Esophagus squamous epithelium (tissue), 5 donors: Measurements from ENCODE around the gene MUC20. TPM values are rescaled to one million over a fixed set of nuclear protein-coding genes. Genes with fewer than 3 reads are reported as not detected.
"Not testable (repeated sequence)": the region's sequence is repeated elsewhere in the genome, so short reads cannot be mapped to it uniquely, and the experiment has no call there.

ENCODE experiments used
- DNase-seq: peaks from one replicate; lab custom pipeline; 2025; lab: John Stamatoyannopoulos, UW
- H3K27ac ChIP-seq, 4 donors: fragments of 200-600 bp; sonication (generic); one replicate each; pipeline ENCODE4 v1.5.1; 2016 to 2019; ENCODE audit warnings: mild to moderate bottlenecking in 1 of 4
- H3K27me3 ChIP-seq, 4 donors: fragments of 200-600 bp; sonication (generic); 1 replicate in 3 of 4; 2 replicates in 1 of 4; pipeline versions ENCODE4 v1.5.1 to v1.6.0; 2017 to 2021; ENCODE audit warnings: antibody characterized with exemption in 1 of 4
- H3K36me3 ChIP-seq, 3 donors: fragments of 200-600 bp; sonication (generic); one replicate each; pipeline ENCODE4 v1.5.1; 2016 to 2019
- H3K4me1 ChIP-seq, 3 donors: fragments of 200-600 bp; sonication (generic); one replicate each; pipeline ENCODE4 v1.5.1; 2017 to 2019
- H3K4me3 ChIP-seq, 4 donors: fragments of 200-600 bp; sonication (generic); 1 replicate in 3 of 4; 2 replicates in 1 of 4; pipeline ENCODE4 v1.5.1; 2016 to 2019; ENCODE audit warnings: mild to moderate bottlenecking in 2 of 4, moderate library complexity in 1 of 4
- H3K9me3 ChIP-seq, 3 donors: fragments of 200-600 bp; sonication (generic); one replicate each; pipeline ENCODE4 v1.5.1; 2016 to 2019
- POLR2A ChIP-seq, 4 donors: fragments of 450-650 bp; IDR thresholded peaks; one replicate each; pipeline ENCODE4 v1.6.1; 2017; ENCODE audit warnings: antibody characterized with exemption in 4 of 4, mild to moderate bottlenecking in 4 of 4, moderate library complexity in 3 of 4
- WGBS, 2 donors: methylation state at CpG; one replicate each; pipeline ENCODE4 v1.1.5; 2018; 5-methylcytosine and 5-hydroxymethylcytosine counted together
- intact Hi-C: fragments of 100-400 bp; cut with DNase I; formaldehyde crosslinking; loops from one replicate; pipeline ENCODE4 v1.15.0; 2022
- total RNA-seq, 4 donors: library from RNA; depleted of rRNA; stranded (reverse); fragments of >200 nt; gene quantifications; one replicate each; pipeline ENCODE4 v1.1.0, GENCODE V29; 2016
- TF ChIP-seq, protein P1 (sequence below), 6 experiments: fragments of 450-650 bp in 4 of 6; fragments of 200-600 bp in 2 of 6; sonication (generic) in 2 of 6; IDR thresholded peaks; one replicate each; pipeline ENCODE4 v1.5.1; 2016 to 2019; ENCODE audit warnings: antibody characterized with exemption in 6 of 6, mild to moderate bottlenecking in 4 of 6, moderate library complexity in 4 of 6
- donor health status: DM: yes; HTN: yes; CAD: no.

Gene MUC20
- total RNA-seq, 4 donors from 2014 or later, result 14.1 to 64.1 (median 25.7) TPM

DNA sequence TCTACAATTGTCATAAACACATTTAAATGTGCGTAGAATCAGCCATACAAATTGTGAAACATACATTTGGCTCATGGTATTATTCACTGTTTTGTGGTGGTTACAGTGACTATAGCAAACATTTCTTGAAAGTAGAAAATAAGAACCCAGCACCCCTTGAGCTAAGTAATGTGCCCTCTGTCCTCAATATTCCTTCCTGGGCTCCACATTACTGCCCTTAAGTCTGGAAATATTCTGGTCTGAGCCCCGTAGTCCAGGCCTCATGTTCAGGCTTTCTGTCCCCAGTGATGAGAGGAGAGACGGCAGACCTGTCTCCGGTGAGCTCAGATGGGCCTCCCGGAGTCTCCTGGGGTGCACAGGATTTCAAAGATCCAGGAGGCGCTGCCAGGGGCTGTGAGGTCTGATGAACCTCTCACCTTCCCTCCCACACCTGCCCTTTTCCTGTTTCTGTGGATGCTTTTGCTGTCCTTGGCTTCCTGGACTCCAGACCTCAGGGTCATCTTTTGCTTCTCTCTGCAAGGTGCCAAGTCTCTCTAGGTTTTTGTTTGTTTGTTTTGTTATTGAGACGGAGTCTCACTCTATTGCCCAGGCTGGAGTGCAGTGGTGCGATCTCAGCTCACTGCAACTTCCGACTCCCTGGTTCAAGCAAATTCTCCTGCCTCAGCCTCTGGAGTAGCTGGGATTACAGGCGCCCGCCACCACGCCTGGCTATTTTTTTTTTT lies 8.8 kb upstream of the MUC20 start:
- intact Hi-C loops, result no loop called here
- Histone ChIP-seq H3K4me3 (no peak overlapping the region), H3K36me3 (peaks cover 0 to 50% (median 8%) of the 10 kb centered on the region in 3 donors), H3K27me3 (no peaks in the 10 kb centered on the region), H3K4me1 (peaks cover 5 to 17% (median 14%) of the 10 kb centered on the region in 3 donors), H3K9me3 (no peaks in the 10 kb centered on the region), H3K27ac (no peak overlapping the region)
- TF ChIP-seq POLR2A (IDR thresholded peaks at IDR 0.05), result no peak
- TF ChIP-seq, protein P1, sequence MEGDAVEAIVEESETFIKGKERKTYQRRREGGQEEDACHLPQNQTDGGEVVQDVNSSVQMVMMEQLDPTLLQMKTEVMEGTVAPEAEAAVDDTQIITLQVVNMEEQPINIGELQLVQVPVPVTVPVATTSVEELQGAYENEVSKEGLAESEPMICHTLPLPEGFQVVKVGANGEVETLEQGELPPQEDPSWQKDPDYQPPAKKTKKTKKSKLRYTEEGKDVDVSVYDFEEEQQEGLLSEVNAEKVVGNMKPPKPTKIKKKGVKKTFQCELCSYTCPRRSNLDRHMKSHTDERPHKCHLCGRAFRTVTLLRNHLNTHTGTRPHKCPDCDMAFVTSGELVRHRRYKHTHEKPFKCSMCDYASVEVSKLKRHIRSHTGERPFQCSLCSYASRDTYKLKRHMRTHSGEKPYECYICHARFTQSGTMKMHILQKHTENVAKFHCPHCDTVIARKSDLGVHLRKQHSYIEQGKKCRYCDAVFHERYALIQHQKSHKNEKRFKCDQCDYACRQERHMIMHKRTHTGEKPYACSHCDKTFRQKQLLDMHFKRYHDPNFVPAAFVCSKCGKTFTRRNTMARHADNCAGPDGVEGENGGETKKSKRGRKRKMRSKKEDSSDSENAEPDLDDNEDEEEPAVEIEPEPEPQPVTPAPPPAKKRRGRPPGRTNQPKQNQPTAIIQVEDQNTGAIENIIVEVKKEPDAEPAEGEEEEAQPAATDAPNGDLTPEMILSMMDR (IDR thresholded peaks at IDR 0.05), result no peak
- DNase-seq, result no peak
- 82 to 90% methylated on average over 12 of the region's 12 CpGs for WGBS, 2 donors

DNA sequence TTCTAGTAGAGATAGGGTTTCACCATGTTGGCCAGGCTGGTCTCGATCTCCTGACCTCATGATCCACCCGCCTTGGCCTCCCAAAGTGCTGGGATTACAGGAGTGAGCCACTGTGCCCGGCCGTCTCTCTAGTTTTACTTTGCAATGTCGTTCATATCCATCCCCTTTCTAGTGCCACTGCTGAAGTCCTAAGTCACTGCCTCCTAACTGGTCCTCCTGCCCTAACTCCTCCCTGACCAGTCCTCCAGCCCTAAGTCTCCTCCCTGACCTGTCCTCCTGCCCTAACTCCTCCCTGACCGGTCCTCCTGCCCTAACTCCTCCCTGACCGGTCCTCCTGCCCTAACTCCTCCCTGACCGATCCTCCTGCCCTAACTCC lies 8.3 kb upstream of the MUC20 start:
- 76 to 84% methylated on average over 7 to 8 of the region's 8 CpGs for WGBS, 2 donors
- H3K4me3 ChIP-seq, intact Hi-C loops, H3K27ac ChIP-seq, H3K9me3 ChIP-seq, H3K27me3 ChIP-seq, DNase-seq: not testable (repeated sequence)
- Histone ChIP-seq H3K4me1 (peaks cover 5 to 22% (median 14%) of the 10 kb centered on the region in 3 donors), H3K36me3 (peaks cover 0 to 50% (median 8%) of the 10 kb centered on the region in 3 donors)

GRCh38 chr3:195713150-195713549 lies 7.6 kb upstream of the MUC20 start:
- H3K9me3 ChIP-seq, DNase-seq, H3K27ac ChIP-seq, intact Hi-C loops, H3K27me3 ChIP-seq, H3K4me3 ChIP-seq: not testable (repeated sequence)
- Histone ChIP-seq H3K36me3 (peaks cover 0 to 47% (median 8%) of the 10 kb centered on the region in 3 donors), H3K4me1 (peaks cover 5 to 26% (median 14%) of the 10 kb centered on the region in 3 donors)
- 41% methylated on average over 8 of the region's 9 CpGs; no CpG with 5 or more reads in 1 of the 2 donors for WGBS, 2 donors

GRCh38 chr3:195714380-195715011 lies 6.3 kb upstream of the MUC20 start:
- peak overlapping the region in 2 of 4 donors; percentile 2 to 76 for H3K27ac ChIP-seq
- DNase-seq, result no peak
- no peaks in the 10 kb centered on the region for H3K9me3 ChIP-seq
- H3K27me3 ChIP-seq, result no peaks in the 10 kb centered on the region
- H3K36me3 ChIP-seq, result peaks cover 0 to 34% (median 8%) of the 10 kb centered on the region in 3 donors
- H3K4me3 ChIP-seq, result no peak overlapping the region
- intact Hi-C loops, result no loop called here
- WGBS, 2 donors, result 71 to 89% methylated on average over 4 to 6 of the region's 6 CpGs
- TF ChIP-seq POLR2A (IDR thresholded peaks at IDR 0.05), result no peak
- TF ChIP-seq, protein P1 (IDR thresholded peaks at IDR 0.05), result no peak
- H3K4me1 ChIP-seq, result peaks cover 5 to 39% (median 14%) of the 10 kb centered on the region in 3 donors

- 68 to 91% methylated on average over 4 of the region's 4 CpGs for WGBS, 2 donors
- no peak for TF ChIP-seq POLR2A (IDR thresholded peaks at IDR 0.05)
- TF ChIP-seq, protein P1 (IDR thresholded peaks at IDR 0.05), result no peak
- Histone ChIP-seq H3K4me1 (peaks cover 5 to 46% (median 14%) of the 10 kb centered on the region in 3 donors), H3K27ac (peak overlapping the region in 2 of 4 donors; percentile 74 to 76), H3K36me3 (peaks cover 0 to 30% (median 8%) of the 10 kb centered on the region in 3 donors), H3K4me3 (no peak overlapping the region), H3K9me3 (no peaks in the 10 kb centered on the region), H3K27me3 (no peaks in the 10 kb centered on the region)
- intact Hi-C loops, result no loop called here
- no peak for DNase-seq
These were observed 5.6 kb upstream of the MUC20 start for GRCh38 chr3:195715134-195715533.
